Hematopoietic multipotent progenitor cell treated with erythropoietin and hydrocortisone succinate and interleukin-3 and kit ligand, for 15 days (in vitro differentiated cells): ENCODE measurements around the gene TMEM59L.
"Not testable (repeated sequence)": the region's sequence is repeated elsewhere in the genome, so short reads cannot be mapped to it uniquely, and the experiment has no call there.

Source experiments
- DNase-seq: peaks from one replicate; pipeline ENCODE4 v3.0.0-alpha.2; 2015; ENCODE audit warnings: low spot score

Gene TMEM59L

DNA sequence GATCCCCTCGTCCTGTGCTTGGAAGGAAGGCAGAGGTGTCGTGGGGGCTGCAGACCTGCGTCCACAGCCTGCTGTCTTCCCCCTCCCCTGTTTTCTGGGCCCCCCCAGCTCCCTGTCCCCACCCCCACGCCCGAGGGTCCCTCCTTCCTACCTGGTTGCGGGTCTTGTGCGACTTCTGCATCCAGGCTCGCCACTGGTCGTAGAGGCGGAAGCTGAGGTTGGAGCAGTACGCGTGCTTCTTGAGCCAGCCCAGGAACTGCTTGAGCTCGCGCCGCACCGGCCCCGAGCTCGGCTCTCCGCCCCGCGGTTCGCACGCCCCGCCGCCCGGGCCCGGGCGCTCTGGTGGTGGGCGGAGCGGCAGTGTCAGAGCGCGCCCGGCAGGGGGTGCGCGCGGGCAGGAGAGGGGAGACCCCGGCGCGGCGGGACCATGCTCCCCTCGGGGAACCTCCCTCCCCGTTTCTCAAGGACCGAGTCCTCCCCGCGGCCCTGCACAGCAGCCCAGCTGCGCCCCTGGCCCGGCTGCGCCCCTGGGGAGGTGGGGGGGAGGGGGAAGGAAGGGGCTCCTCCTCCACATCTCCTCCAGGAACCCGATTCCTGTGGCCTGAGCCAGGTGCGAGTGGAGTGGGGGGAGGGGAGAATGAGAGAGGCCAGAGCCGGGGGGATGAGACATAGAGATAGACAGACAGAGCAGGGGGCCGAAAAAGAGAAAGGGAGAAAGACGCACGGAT is 18.4 kb upstream of the TMEM59L start:
- peak; percentile 50 for DNase-seq

DNA sequence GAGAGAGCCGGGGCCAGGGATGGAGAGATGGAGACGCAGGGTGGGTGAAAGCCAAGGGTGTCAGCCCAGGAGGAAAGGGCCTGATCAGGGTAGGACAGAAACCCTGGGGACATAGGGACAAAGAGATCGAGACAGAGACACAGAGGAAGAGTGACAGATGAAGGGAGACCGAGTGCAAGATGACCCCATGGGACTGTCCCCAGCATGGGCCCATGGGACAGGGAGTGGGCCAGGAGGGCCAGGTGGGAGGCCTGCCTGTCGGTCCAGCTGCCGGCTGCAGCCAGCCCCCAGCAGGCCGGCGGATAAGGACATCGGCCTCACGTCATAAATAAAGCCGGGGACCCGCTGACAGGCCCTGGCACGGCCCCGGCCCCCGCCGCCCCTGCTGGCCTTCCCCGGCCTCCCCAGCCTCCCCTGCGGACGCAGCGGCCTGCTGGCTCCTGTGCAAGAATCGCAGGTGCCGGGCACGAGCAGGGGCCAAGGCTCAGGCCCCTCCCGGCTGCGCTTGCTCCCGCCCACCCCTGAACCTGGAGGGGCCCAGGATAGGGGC is 17.8 kb upstream of the TMEM59L start:
- no peak for DNase-seq

DNA sequence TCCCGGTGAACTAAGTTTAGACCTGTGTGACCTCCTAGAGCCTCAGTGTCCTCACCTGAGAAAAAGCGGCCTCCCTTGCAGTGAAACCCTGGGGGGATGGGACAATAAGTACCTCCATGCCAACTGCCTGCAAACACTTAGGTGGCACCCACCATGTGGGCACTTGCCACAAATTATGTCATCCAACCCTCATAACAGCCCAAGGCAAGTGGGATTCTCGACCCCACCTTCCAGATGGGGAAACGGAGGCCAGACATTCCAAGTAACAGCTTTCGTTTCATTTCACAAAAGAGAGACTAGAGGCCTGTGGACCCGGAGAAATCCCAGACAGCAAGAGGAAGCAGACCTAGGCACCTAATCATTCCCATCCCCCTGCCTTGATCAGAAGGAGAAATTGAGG is 17.2 kb upstream of the TMEM59L start:
- no peak for DNase-seq

DNA sequence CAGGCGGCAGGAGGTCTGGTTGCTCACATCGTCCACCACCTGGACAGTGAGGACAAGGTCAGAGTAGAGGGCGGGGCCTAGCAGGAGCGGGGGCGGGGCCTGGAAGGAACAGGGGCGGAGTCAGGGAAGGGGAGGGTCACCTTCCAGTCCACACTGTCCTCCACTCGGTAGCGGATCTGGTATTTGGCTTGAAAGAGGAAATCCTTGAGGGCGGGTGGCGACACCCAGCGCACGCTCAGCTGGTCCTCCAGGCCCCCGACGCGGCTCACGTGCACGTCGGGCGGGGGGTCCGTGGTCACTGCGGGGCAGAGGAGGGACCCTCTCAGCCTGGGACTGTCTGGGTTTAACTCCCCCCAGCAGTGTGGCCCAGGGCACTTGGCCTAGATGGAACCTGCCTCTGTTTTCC is 15.9 kb upstream of the TMEM59L start:
- peak; percentile 39 for DNase-seq

DNA sequence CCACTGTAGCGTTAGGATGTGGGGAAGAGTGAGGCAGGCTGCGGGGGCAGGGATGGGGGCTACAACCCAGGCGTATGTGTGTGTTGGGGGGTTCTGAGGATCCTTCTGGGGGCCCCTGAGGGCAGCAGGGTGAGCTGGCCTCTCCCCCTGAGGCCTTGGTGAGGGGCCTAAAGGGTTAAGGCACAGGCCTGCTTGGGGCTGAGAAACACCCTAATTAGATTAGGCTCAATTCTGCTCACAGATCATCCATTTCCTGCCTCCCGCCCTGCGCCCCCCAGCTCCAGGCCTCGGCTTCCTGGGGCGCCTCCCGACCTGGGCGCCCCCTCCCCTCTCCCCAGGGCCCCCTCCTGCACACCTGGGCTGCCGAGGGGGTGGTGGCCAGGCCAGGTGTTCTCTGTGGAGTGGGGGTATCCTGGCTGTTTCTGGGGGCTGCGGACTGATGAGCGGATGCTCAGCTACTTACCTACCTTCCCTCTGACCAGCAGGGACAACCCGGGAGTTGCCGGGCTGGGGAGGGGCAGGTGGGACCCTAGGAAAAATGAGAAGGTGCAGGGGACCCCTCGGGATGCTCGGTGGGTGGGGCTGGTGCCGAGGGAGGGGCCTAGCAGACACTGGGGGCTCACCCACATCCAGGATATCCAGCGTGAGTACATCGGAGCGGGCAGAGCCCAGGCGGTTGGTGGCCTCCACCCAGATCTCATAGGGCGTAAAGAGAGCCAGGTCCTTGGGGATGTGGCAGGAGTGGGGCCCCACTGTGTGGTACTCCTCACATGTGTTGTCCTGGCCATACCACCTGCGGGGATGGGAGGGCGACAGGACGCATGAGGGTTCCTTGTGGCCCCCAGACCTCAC is 14.6 kb upstream of the TMEM59L start:
- DNase-seq = no peak

DNA sequence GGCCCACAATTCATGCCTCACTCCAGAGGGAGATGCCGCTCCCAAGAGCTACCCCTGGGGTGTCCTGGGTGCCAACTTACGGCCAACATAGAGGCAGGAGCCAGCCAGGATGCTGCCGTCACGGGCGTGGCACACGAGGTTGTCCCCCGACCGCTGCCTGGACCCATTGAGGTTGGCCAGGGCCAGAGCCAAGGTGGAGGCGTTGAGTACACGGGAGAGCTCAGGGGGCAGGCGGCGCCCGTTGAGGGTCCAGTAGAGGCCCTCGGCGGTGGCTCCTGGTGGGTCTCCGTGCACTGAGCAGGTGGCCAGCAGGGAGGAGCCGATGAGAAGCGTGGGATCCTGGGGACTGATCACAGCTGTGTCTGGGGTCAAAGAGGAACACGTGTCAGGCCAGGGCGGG is 13.2 kb upstream of the TMEM59L start:
- DNase-seq = no peak

DNA sequence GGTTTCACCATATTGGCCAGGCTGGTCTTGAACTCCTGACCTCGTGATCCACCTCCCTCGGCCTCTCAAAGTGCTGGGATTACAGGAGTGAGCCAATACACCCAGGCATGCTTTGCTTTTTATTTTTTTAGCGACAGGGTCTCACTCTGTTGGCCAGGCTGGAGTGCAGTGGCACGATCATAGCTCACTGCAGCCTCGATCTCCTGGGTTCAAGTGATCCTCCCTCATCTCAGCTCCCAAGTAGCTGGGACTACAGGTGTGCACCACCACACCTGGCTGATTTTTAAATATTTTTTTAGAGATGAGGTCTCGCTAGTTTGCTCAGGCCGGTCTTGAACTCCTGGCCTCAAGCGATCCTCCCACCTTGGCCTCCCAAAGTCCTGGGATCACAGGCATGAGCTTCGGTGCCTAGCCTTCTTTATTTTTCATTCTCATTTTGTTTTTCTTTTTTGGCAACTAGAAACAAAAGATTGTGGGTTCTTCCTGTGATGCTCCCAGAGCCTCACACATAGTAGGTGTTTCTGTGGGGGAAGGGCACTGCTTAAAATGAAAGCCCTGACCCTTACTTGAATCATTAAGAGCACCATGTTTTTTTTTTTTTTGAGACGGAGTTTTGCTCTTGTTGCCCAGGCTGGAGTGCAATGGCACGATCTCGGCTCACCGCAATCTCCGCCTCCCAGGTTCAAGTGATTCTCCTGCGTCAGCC is 11.8 kb upstream of the TMEM59L start:
- not testable (repeated sequence) for DNase-seq

DNA sequence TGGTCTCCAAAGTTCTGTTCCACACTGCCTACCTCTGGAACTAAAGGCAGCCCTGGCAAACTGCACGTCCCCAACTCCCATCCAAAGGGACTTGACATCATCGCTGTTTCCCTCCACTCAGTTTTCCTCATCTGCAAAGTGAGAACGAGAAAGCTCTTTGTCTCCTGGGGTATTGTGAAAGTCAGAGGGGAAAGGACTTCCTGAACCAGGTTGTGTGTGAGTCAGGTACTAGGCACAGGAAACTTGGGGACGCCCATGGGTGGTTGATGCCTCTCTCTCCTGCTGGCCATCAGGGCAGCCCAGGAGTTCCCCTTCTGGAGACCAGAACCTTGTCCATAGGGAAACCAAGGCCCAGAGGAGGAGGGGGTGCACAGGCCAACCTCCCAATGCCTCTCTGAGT is 10.8 kb upstream of the TMEM59L start:
- no peak for DNase-seq

DNA sequence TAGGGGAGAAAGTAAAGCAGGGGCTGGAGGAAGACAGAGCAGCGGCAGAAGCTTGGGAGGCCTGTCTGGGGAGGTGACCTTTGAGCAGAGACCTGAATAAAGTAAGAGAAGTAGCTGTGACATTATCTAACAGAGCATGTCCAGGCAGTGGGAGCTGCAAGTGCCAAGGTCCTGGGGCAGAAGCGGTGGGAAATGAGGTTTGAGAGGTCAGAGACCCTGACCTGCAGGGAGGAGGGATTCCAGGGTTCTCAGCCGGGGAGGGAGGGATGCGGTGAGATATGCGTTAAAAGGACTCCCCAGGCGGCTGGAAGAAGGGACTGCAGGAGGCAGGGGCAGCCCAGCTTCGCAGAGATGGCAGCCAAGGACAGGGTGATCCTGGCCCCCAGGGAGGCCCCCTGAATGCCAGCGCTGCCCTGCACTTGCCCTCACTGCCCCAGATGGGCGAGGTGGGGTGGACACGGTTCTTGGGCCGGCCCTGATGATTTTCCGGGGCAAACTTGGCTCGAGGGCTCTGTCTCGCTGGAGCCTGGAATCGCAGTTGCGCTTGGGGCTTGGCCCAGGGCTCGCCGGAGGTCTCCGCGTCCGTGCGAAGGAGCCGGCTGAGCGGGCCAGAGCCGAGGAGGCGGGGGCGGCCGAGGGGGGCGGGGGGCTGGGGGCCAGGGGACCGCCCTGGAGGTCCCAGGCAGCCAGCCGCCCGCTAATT is 9.3 kb upstream of the TMEM59L start:
- peak; percentile 32 for DNase-seq

DNA sequence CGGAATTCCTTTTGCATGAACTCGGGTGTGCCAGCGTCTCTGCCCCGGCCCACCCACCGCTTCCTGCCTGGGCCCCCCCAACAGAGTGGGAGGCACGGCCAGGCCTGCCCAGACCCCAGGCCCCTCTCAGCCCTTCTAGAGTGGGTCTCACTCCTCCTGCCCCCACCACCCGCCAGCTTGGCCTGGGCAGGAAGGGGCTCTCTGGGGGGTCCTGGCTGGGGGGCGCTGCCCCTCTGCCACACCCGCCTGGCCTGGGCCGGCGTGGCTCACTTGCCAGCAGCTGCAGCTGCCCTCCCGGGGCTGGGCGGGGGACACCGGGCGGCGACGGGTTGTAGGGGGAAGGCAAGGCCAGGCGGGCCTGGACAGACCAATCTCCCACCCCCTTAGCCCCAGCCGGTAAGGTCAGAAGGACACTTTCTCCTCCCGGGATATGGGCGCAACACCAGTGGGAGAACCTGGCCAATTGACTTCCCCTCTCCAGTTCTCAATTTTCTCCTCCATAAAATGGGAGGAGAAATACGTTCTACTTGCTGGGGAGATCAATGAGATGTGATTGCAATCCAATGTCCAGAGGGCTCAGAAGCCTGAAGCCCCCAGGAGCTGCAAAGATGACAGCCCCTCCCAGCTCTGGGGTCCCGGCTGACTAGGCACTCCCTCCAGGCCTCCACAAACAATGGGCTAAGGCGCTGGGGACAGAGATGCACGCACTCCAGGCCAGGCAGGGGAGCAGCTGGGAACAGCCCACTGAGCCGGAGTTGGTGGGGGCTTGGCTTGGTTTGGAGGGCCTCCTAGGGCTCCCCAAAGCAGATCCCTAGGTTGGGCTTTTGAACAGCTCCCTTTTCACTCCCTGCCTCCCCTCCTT is 8.5 kb upstream of the TMEM59L start:
- DNase-seq = no peak

DNA sequence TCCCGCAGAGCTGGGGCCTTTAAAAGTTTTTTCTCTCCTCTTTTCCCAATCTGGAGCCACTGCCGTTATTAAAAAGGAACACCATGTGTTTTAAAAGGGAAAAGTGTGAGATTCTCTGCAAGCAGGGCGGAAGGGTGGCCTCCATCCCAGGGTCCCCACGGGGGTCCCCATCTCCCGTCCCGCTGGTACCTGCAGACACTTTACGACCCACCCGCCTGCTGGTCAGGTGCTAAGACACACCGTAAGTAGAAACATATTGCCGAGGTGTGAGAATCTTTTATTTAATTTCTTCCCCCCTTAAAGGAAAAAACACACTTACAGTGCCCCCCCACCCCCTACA is 7.9 kb upstream of the TMEM59L start:
- DNase-seq = no peak

DNA sequence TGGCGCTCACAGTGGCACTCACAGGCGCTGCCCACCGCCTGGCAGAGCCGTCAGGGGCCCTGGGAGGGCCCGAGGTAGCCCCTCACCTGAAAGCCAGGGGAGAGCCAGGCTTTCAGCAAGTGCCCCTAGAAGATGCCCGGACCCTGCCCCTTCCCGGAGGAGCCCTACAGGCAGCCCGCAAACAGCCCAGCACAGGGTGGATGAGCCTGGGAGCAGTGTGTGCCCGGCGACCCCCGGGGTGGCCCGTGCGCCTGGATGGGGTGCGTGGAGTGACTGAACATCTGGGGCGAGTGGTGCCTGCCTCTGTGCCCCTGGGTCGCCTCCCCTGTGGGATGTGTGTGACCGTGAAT is 7.5 kb upstream of the TMEM59L start:
- DNase-seq = no peak

DNA sequence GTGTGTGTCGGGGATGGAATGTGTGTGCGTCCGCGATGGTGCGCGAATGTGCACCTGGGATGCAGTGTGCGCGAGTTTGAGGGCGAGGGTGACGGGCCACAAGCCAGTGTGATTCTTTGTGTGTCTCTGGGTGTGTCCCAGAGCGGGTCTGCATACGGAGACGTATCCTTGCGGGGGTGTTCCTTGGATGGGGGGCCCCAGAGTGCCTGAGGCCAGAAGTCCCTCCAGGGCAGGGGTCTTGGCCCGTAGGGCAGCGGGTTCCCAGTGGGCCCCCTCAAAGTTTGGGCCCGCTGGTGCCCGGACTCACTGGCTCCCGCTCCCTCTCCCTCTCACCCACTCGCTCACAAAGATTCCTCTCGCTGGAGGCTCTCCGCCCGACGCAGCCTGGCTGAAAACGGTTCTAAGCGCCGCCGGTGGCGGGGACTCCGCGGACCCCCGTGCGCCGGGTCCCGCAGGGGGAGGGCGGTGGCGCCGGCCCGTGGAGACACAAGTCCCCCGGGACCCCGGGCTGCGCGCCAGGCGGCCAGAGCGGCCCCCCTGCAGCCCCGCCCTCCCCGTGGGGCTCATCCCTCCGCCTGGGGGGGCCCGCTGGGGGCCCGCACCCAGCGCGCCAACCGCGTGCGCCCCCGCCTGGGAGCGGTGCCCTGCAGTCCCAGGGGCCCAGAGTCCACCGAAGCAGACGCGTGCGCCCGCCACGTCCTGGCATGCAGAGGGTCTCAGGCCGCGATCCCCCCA is 7.0 kb upstream of the TMEM59L start:
- no peak for DNase-seq

DNA sequence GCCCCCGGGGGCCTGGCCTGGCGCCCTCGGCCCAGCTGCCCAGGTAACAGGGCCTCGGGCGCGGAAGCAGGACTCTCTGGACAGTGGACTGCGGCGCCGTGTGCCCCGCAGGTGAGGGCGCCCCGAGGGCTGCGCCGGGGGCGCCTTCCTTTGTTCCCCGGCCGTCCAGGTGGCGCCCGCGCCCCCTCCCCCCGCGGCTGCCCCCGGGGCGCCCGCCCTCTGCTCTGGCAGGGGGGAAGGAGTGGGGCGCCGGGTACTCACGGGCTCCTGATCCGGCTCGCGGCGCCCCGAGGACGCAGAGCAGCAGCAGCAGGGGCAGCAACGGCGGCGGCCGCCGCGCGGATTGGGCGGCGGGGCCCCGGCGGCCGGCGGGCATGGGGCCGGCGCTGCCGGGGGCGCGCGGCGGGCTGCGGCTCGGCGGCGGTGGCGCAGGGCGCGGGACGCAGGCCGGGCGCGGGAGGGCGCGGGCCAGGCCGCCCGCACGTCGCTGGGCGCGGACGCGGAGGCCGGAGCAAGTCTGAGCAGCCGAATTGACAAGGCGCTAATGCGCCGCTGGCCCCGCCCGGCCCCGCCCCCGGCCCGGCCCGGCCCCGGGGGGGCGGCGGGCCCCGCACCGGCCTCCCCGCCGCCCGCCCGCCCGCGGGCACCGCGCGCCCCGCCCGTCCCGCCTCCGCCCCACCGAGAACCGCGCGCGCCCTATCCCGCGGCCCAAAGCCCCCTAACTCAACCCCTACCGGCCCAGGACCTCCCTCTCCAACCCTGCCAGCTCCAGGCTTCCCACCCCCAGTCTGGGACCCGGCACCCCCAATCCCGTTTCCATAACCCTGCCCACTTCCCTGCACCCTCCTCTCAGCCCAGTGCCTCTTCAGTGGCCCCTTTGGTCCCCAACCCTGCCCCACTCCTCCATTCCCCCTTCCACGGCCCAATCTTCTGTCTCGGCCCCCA is 6.1 kb upstream of the TMEM59L start, which contains the start of gene CRLF1:
Gene CRLF1, minus strand, starts transcription at position 519 of the 945 bp plus-strand sequence. Its CDS starts 143 bp downstream, at position 376.
- DNase-seq = no peak

DNA sequence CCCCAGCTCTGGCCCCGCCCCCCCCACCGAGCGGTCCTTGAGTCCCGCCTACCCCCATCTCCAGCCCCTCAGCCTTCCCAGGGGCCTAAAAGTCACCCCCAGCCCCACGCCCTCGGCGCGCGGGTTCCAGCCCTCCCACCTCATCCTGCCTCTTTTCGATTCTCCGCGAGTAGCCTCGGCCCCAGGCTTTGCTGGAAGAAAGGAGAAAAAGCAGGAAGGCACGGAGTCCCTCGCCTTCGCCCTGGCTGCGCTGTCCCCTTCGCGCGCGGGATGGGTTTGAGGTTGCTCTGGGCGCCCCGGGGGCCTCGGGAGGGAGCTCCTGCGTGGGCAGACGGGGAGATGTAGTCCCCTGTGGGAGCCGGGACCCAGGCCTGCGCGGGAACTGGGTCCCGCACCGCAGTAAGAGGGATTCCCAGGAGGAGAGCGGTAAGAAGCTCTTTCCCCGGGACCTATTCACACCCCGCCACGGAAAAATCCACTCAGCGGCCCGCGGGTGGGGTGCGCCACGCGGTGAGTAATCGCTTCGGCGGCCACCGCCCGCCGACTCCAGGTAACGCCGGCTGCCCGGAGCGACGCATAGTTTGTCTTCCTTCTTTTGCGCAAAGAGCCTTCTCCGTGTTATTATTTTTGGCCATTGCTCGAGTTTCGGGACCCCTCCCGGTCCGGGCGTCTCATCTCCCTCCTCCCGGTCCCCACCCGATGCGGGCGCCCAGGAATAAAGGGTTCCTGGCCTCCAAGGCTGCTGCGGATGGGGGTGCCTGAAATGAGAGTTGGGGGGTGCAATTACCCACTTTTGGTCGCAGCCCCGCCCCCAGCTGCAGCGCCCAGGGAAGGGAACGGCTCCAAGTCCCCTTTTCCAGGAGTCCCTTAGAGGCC is 5.2 kb upstream of the TMEM59L start:
- DNase-seq = no peak

DNA sequence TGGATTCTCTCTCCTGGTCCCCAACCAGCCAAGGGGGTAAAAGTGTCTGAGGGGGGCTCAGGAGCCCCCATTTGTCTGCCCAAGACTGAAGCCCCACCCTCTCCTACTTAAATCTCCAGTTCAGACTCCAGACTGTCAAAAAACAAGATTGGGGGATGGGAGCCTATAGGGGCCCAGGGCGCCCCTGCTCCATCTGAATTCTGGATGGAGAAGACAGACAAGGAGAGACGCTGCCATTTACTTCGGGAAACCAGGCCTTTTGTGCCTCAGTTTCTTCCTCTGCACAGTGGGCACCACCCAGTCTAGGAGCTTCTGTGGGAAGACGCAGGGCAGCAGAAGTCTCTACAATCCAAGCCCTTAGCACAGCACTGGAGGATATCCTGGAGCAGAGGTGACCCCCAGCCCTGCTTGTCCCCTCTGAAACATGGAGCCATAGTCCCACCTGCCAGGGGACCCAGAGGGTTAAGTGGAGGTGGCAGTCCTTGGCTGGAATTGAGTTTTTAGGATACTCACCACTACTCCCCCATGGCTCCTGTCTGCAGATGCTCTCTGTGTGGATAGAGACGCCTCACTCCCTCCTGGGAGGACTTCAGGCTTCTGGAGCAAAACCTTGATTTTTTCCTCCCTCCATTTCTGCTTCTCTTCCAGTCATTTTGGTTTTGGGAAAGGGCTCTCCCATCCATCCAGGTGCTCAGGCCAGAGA is 4.4 kb upstream of the TMEM59L start:
- DNase-seq = no peak
